Measurements from ENCODE around the gene TNFAIP8L3. TPM values are rescaled to one million over a fixed set of nuclear protein-coding genes. Genes with fewer than 3 reads are reported as not detected.

TNFAIP8L3 gene
- 23.0 to 30.6 TPM (median 25.9 TPM) in 5 replicates for total RNA-seq (2022; extraction: Qiagen RNA extraction)

GRCh38 chr15:51094606-51095569 is at the start of gene TNFAIP8L3:
Gene TNFAIP8L3 (minus strand): TSS chr15:51094906. CDS start chr15:51094595, 311 bp downstream.

Other genes with a start within 250 kb of the TNFAIP8L3 start
- gene AP4E1, start 186.2 kb downstream of the TNFAIP8L3 start, total RNA-seq (2022; extraction: Qiagen RNA extraction), result 7.1 to 9.1 TPM (median 9.1 TPM) in 5 replicates
- 0.15 to 0.52 TPM (median 0.30 TPM) in 5 replicates for gene CYP19A1, start 243.7 kb upstream of the TNFAIP8L3 start, total RNA-seq (2022; extraction: Qiagen RNA extraction)
- 0.06 to 0.27 TPM (median 0.14 TPM) in 3 of 5 replicates, not detected in the others for gene GLDN, start 246.7 kb upstream of the TNFAIP8L3 start, total RNA-seq (2022; extraction: Qiagen RNA extraction)